PC-9 (cell line): ENCODE results near the gene VKORC1. TPM values are rescaled to one million over a fixed set of nuclear protein-coding genes. Genes with fewer than 3 reads are reported as not detected.

ENCODE experiments used
- BruUV-seq: library from RNA; stranded (reverse); fragments of 400-500 nt; replicated peaks from 2 replicates; lab custom pipeline; 2021; lab: Mats Ljungman, UMichigan
- CTCF ChIA-PET: fragments of 300-600 bp; sonication (Branson Sonifier 250); formaldehyde crosslinking; loops from one replicate; lab custom pipeline; 2022; ENCODE audit warnings: antibody characterized with exemption; lab: Charles Lee
- POLR2A ChIA-PET: fragments of 300-600 bp; sonication (Branson Sonifier 250); formaldehyde crosslinking; loops from one replicate; lab custom pipeline; 2022; ENCODE audit warnings: antibody characterized with exemption; ENCODE audit not compliant: unreplicated experiment; lab: Charles Lee
- DNase-seq, 2 experiments: peaks; one replicate each; pipeline versions ENCODE4 v3.0.0 to v3.0.0-alpha.2; 2015 to 2022; ENCODE audit warnings: mixed read lengths in 1 of 2
- H2AFZ ChIP-seq: fragments of 200-600 bp; sonication (generic); 2 replicates; pipeline ENCODE4 v1.8.1; 2017; ENCODE audit warnings: antibody characterized with exemption
- H3F3A ChIP-seq: fragments of 200-600 bp; sonication (generic); 2 replicates; pipeline ENCODE4 v1.8.1; 2017; ENCODE audit warnings: antibody characterized with exemption, mild to moderate bottlenecking, low read depth; ENCODE audit not compliant: insufficient read depth
- H3K27ac ChIP-seq: fragments of 200-600 bp; sonication (generic); 2 replicates; pipeline ENCODE4 v1.6.1; 2016; ENCODE audit warnings: mixed run types
- H3K27me3 ChIP-seq: fragments of 200-600 bp; sonication (generic); 2 replicates; pipeline ENCODE4 v1.6.1; 2016; ENCODE audit warnings: low read depth, mixed run types; ENCODE audit not compliant: insufficient read depth
- H3K36me3 ChIP-seq: fragments of 200-600 bp; sonication (generic); 2 replicates; pipeline ENCODE4 v1.6.1; 2016; ENCODE audit warnings: low read depth, mixed run types
- H3K4me1 ChIP-seq: fragments of 200-600 bp; sonication (generic); replicated peaks from 2 replicates; pipeline ENCODE4 v1.6.1; 2016; ENCODE audit warnings: mixed run types; ENCODE audit not compliant: insufficient read depth
- H3K4me2 ChIP-seq: fragments of 200-600 bp; sonication (generic); 2 replicates; pipeline ENCODE4 v1.6.1; 2017; ENCODE audit warnings: mixed run types
- H3K4me3 ChIP-seq: fragments of 200-600 bp; sonication (generic); 2 replicates; pipeline ENCODE4 v1.6.1; 2016; ENCODE audit warnings: mixed run types
- H3K79me2 ChIP-seq: fragments of 200-600 bp; sonication (generic); 2 replicates; pipeline ENCODE4 v1.6.1; 2017; ENCODE audit warnings: low read depth, mixed run types
- H3K9me2 ChIP-seq: fragments of 200-600 bp; sonication (generic); 2 replicates; pipeline ENCODE4 v1.8.1; 2017; ENCODE audit warnings: mild to moderate bottlenecking; ENCODE audit not compliant: insufficient read depth
- H3K9me3 ChIP-seq: fragments of 200-600 bp; sonication (generic); 2 replicates; pipeline ENCODE4 v1.8.1; 2016; ENCODE audit warnings: low read depth; ENCODE audit not compliant: insufficient read depth
- H4K20me1 ChIP-seq: fragments of 200-600 bp; sonication (generic); 2 replicates; pipeline ENCODE4 v1.8.1; 2017; ENCODE audit not compliant: insufficient read depth
- EZH2 ChIP-seq: fragments of 200-600 bp; sonication (generic); IDR thresholded peaks from 2 replicates; pipeline ENCODE4 v1.8.0; 2017; ENCODE audit warnings: antibody characterized with exemption, low read depth
- intact Hi-C: fragments of 100-400 bp; cut with micrococcal nuclease; formaldehyde crosslinking; loops from one replicate; pipeline ENCODE4 v1.10.0; 2022; ENCODE audit not compliant: unreplicated experiment
- total RNA-seq: library from RNA; stranded (reverse); gene quantifications from 2 replicates; pipeline ENCODE4 v1.2.3, GENCODE V29; 2021
- TF ChIP-seq, protein P1 (sequence below): fragments of 200-600 bp; sonication (generic); conservative IDR thresholded peaks from 2 replicates; pipeline ENCODE4 v1.6.1; 2017; ENCODE audit warnings: mixed run types, antibody characterized with exemption, mild to moderate bottlenecking, moderate library complexity

VKORC1 gene
- total RNA-seq, 1 experiment from 2014 or later: 46.0 TPM

DNA sequence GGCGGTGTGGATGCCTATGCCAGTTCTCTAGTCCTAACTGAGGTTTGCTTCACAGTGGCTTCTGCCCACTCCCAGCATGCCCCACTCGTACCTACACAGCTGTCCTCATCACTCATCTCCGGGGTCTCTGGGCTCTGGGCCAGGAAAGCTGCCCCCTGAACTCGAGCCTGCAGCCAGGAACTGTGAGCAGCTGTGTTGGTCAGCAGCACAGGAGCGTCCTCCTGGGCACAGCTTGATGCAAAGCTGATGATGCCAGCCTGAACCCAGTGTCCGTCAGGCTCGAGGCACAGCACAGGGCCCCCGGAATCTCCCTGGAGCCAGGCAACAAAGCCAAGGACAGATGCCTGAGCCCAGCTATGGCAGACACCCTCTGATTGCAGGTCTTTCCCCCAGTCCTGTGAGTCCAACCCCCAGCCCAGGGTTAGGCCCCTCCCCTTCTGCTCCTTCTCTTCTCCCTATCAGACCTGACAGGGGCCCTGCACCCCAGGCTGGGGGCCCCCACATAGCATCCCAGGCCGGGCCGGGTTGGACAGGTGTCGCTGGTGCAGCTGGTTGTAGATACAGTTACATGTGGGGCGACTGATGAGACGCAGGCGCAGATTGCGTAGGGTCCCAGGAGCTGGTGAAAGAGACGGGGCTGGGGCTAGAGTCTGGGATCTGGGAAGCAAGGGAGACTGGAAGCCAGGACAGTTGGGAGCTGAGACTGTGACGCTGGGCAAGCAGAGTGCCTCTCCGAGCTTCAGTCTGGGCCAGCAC, 8.5 kb downstream of the VKORC1 start:
- H3K4me1 ChIP-seq: no peaks in the 10 kb centered on the region

GRCh38 chr16:31085411-31085810, 9.2 kb downstream of the VKORC1 start:
- no peaks in the 10 kb centered on the region for H3K27me3 ChIP-seq
- DNase-seq: no peak
- H2AFZ ChIP-seq: no peak overlapping the region
- TF ChIP-seq, protein P1, sequence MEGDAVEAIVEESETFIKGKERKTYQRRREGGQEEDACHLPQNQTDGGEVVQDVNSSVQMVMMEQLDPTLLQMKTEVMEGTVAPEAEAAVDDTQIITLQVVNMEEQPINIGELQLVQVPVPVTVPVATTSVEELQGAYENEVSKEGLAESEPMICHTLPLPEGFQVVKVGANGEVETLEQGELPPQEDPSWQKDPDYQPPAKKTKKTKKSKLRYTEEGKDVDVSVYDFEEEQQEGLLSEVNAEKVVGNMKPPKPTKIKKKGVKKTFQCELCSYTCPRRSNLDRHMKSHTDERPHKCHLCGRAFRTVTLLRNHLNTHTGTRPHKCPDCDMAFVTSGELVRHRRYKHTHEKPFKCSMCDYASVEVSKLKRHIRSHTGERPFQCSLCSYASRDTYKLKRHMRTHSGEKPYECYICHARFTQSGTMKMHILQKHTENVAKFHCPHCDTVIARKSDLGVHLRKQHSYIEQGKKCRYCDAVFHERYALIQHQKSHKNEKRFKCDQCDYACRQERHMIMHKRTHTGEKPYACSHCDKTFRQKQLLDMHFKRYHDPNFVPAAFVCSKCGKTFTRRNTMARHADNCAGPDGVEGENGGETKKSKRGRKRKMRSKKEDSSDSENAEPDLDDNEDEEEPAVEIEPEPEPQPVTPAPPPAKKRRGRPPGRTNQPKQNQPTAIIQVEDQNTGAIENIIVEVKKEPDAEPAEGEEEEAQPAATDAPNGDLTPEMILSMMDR: no peak
- no peak for TF ChIP-seq EZH2
- no peak overlapping the region for H3K4me3 ChIP-seq
- peaks cover 5% of the 10 kb centered on the region for H3K36me3 ChIP-seq
- H3K27ac ChIP-seq: no peak overlapping the region
- H3K4me1 ChIP-seq: no peaks in the 10 kb centered on the region
- H3K9me3 ChIP-seq: no peaks in the 10 kb centered on the region
- BruUV-seq: no TSS peak
- peaks cover 17% of the 10 kb centered on the region; the same call in 1 of the 2 replicates for H3F3A ChIP-seq
- H3K79me2 ChIP-seq: no peaks in the 10 kb centered on the region
- peaks cover 23% of the 10 kb centered on the region for H4K20me1 ChIP-seq
- intact Hi-C loops: no loop called here
- H3K4me2 ChIP-seq: no peak overlapping the region
- ChIA-PET POLR2A (interaction anchor here (0.6 kb wide), 2 partner anchors 33 to 345 kb away, joined by 3 to 18 read pairs; no protein-coding TSS in a partner anchor), CTCF (no interaction called here)
- H3K9me2 ChIP-seq: no peaks in the 10 kb centered on the region

More for the DNA sequence above, 8.5 kb downstream of the VKORC1 start:
- Histone ChIP-seq H3K27ac (no peak overlapping the region), H3F3A (peaks cover 11% of the 10 kb centered on the region; the same call in 1 of the 2 replicates), H3K4me2 (no peak overlapping the region), H3K27me3 (no peaks in the 10 kb centered on the region), H4K20me1 (peaks cover 17% of the 10 kb centered on the region), H3K9me3 (no peaks in the 10 kb centered on the region), H3K4me3 (no peak overlapping the region), H3K9me2 (no peaks in the 10 kb centered on the region), H3K36me3 (peaks cover under 1% of the 10 kb centered on the region; the same call in 1 of the 2 replicates), H2AFZ (no peak overlapping the region), H3K79me2 (no peaks in the 10 kb centered on the region)
- DNase-seq: no peak
- no TSS peak for BruUV-seq
- POLR2A ChIA-PET: interaction anchor here (0.6 to 0.7 kb wide), 3 partner anchors 11 to 374 kb away, joined by 3 to 9 read pairs (median 8); no protein-coding TSS in a partner anchor
- intact Hi-C loops: no loop called here
- TF ChIP-seq, protein P1: no peak
- TF ChIP-seq EZH2: no peak
- CTCF ChIA-PET: no interaction called here

- no peaks in the 10 kb centered on the region for H3K4me1 ChIP-seq
- H2AFZ ChIP-seq: no peak overlapping the region
- H3K9me3 ChIP-seq: no peaks in the 10 kb centered on the region
- H3K4me2 ChIP-seq: no peak overlapping the region
- no peak overlapping the region for H3K4me3 ChIP-seq
- H3K27me3 ChIP-seq: no peaks in the 10 kb centered on the region
- CTCF ChIA-PET: no interaction called here
- no peak overlapping the region for H3K27ac ChIP-seq
- H3K9me2 ChIP-seq: no peaks in the 10 kb centered on the region
- no peaks in the 10 kb centered on the region for H3K79me2 ChIP-seq
- TF ChIP-seq, protein P1: no peak
- TF ChIP-seq EZH2: no peak
- intact Hi-C loops: no loop called here
- POLR2A ChIA-PET: interaction anchor here (0.5 to 0.6 kb wide), 2 partner anchors 30 to 346 kb away, joined by 5 to 18 read pairs; no protein-coding TSS in a partner anchor
- H4K20me1 ChIP-seq: peaks cover 25% of the 10 kb centered on the region
- H3F3A ChIP-seq: peaks cover 17% of the 10 kb centered on the region; the same call in 1 of the 2 replicates
- no peak for DNase-seq
- peaks cover 5% of the 10 kb centered on the region for H3K36me3 ChIP-seq
- no TSS peak for BruUV-seq
Measured at GRCh38 chr16:31084584-31085302, 9.9 kb downstream of the VKORC1 start.
